ENCODE data around the gene CNIH2.
"Not testable (repeated sequence)": the region's sequence is repeated elsewhere in the genome, so short reads cannot be mapped to it uniquely, and the experiment has no call there.

Gene CNIH2

GRCh38 chr11:66314561-66315497 is 36.9 kb downstream of the CNIH2 start:
- no peak for DNase-seq (ENCODE audit: low read depth in 2 of 2)

- no peak for DNase-seq (ENCODE audit: low read depth in 2 of 2)
Measured at GRCh38 chr11:66315498-66315885, 37.5 kb downstream of the CNIH2 start.

DNA sequence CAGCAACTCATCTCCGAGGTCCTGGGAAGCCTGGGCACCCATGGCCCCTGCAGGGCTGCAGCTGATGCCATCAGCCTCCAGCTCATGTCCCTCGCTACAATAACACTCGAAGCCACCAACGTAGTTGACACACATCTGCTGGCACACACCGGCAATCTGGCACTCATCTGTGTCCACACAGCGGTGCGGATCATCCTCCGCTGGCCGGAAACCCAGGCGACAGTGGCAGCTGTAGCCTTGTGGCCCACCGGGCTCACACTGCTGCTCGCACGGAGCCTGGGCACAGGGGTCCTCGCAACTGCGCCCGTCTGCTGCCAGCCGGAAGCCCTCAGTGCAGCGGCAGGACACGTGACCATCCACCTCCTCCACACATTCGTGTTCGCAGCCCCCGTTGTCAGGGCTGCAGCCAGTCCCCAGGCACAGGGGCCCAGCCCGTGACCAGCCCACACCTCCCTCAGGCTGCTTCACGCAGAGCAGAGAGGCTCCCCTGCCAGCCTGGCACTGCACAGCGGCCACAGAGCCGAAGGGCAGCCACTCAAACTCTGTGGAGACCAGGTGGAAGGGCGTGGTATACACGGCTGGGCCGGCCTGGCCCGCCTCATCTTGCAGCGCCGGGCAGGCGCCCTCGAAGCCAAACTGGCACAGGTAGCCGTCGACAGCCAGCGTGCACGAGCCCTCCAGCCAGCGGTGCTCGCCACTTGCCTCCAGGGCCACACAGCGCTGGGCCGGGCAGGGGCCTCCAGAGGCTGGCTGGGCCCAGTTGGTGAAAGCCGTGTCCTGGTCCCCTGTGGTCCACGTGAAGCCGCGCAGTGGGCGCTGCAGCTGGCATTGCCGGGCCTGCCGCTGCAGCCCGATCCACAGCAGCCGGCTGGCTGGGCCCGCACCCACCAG is 38.2 kb downstream of the CNIH2 start:
- no peak for DNase-seq (ENCODE audit: low read depth in 2 of 2)

DNA sequence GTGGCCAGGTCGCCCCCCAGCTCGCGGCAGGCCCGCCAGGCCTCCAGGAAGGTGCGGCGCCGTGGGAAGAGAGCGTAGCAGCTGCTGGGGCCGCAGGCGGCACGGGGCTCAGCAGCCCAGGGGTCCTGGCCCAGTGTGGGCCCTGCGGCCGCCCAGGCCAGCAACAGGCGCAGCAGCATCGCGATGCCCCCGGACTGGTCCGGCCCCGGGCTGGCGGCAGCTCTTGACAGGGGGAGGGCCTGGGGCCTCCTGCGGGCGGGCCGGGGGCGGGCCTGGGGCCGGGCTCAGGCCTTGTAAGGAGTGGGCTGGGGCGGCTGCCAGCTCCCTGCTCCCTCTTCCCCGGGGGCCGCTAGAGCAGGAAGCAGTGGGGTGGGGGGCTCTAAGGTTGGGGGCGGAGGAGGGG is 38.9 kb downstream of the CNIH2 start, which contains the start of gene CD248:
Gene CD248, minus strand, starts transcription at position 196 of the 403 bp plus-strand sequence. Its CDS starts 17 bp downstream, at position 179.
- no peak for DNase-seq (ENCODE audit: low read depth in 2 of 2)

- no peak for DNase-seq (ENCODE audit: low read depth in 2 of 2)
Measured at GRCh38 chr11:66317322-66317722, 39.3 kb downstream of the CNIH2 start.

DNA sequence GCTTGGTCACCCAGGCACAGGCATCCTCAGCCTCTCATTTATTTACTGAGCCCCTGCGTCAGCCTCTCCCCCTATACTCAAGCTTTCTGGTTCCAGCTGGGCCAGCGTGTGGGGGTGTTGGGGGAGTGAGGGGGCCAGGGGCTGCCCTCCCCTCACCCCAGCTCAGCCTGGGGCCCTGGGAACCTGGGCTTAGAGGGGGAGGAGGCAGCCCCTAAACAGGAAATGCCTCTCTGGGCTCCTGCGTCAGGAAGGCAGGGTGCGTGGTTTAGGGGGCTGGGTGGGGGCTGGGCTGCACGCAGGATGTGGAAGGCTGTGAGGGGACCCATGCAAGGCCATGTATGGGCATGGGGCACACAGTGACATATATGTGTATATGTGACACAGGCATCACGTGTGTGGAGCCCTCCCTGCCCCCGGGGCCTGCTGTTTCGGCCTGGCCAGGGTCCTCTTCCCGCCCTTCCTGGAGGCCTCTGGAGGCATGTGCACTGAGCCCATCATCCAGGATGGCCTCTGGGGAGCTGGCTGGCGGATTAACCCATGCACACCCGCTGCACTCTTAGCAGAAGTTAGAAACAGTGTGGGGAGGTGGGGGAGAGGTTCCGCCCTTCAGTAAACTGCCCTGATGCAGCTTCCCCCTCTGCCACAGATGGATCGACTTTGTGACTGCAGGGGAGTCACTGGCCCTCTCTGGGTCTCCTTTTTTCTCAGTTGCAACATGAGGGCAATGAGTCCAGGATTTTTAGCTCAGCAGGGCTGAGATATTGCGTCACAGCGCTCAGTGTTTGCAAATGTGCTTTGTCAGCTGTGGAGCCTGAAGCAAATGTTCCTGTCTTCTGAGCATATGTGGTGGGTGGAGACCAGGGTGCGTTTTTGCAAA is 40.0 kb downstream of the CNIH2 start:
- peak in 1 of 2 donors; percentile 34 for DNase-seq (ENCODE audit: low read depth in 2 of 2)

DNA sequence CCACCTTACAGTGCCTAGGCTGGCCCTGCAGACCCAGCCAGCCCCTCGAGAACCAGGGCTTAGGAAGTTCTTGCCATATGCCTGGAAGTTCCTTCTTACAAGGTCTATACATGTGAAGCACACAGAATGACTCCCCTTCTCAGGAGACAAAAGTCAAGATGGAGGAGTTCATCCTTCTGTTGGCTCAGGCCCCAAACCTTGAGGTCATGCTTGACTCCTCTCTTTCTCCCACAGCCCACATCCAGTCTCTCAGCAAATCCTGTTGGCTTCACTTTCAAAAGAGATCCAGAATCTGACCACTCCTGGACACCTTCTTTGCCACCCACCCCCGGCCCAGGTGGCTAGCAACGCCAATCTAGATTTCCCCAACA is 40.6 kb downstream of the CNIH2 start:
- DNase-seq (ENCODE audit: low read depth in 2 of 2) = no peak

DNA sequence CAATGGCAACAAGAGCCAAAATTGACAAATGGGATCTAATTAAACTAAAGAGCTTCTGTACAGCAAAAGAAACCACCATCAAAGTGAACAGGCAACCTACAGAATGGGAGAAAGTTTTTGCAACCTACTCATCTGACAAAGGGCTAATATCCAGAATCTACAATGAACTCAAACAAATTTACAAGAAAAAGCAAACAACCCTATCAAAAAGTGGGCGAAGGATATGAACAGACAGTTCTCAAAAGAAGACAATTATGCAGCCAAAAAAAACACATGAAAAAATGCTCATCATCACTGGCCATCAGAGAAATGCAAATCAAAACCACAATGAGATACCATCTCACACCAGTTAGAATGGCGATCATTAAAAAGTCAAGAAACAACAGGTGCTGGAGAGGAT is 42.3 kb downstream of the CNIH2 start:
- DNase-seq (ENCODE audit: low read depth in 2 of 2) = not testable (repeated sequence)

DNA sequence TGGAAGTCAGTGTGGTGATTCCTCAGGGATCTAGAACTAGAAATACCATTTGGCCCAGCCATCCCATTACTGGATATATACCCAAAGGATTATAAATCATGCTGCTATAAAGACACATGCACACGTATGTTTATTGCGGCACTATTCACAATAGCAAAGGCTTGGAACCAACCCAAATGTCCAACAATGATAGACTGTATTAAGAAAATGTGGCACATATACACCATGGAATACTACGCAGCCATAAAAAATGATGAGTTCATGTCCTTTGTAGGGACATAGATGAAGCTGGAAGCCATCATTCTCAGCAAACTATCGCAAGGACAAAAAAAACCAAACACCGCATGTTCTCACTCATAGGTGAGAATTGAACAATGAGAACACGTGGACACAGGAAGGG is 42.8 kb downstream of the CNIH2 start:
- DNase-seq (ENCODE audit: low read depth in 2 of 2) = not testable (repeated sequence)

DNA sequence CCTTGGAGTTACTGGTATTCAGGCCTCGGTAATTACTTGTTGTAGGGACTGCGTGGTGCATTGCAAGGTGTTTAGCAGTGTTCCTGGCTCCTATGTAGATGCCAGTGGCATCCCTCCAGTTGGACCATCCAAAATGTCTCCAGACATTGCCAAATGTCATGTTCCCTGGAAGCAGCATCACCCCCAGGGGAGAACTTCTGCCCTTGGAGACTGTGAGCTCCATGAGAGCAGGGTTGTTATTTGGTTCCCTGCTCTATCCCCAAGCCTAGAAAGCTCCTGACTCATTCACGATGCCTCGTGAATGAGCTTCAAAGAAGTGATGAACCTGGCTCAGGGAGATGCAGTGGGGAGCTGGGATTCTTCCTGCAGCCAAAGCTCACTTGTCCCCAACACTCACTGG is 43.6 kb downstream of the CNIH2 start:
- DNase-seq (ENCODE audit: low read depth in 2 of 2) = no peak

GRCh38 chr11:66322732-66323427 is 44.9 kb downstream of the CNIH2 start:
- DNase-seq (ENCODE audit: low read depth in 2 of 2) = no peak

DNA sequence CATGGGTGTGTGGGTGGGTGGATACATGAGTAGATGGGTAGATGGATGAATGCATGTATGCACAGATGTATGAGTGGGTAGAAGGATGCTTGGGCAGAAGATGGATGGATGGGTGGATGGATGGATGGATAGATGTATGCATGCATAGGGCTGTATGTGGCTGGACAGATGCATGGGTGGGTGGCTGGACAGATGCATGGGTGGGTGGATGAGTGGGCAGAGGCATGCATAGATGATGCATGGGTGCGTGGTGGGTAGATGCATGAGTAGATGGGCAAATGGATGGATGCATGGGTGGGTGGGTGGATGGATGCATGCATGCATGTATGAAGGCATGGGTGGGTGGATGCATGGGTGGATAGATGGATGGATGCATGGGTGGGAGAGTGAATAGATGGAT is 45.7 kb downstream of the CNIH2 start:
- no peak for DNase-seq (ENCODE audit: low read depth in 2 of 2)

DNA sequence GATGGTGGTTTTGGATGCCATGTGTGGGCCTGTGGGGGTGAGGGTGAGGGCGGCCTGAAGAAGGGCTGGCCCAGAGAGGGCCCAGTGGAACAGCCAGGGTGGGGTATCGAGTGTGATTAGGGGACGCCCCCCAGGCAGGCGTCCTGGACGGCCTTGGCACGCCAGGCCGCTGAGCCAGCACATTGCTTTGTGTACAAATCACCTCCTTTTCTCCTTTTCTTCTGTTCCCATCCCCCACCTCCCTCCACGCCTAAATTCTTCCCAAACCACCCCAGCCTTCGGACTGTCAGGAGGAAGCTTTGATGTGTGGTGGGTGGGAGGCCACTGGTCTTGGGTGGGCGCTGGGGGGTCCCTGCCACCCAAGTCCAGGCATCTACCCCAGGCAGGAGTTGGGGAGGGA is 46.7 kb downstream of the CNIH2 start:
- DNase-seq (ENCODE audit: low read depth in 2 of 2) = no peak

DNA sequence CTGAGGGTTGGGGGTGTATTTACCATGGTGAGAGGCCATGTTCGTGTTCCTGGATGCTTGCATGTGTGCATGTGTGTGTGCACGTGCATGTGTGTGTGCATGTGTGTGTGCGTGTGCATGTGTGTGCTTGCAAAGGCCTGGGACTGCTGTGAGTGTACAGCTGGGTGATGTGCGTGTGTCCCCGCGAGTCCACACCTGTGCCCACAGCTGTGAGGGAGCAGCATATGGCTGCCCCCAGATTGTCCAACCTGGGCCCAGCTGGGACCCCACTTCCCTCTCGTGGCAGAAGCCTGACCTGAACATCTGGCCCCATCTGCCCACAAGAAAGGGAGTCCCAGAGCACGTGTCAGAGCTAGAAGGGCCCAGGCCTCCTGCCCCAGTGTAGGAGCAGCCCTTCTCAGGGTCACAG is 47.3 kb downstream of the CNIH2 start:
- DNase-seq (ENCODE audit: low read depth in 2 of 2) = no peak

GRCh38 chr11:66326261-66327111 is 48.5 kb downstream of the CNIH2 start:
- no peak for DNase-seq (ENCODE audit: low read depth in 2 of 2)

GRCh38 chr11:66327171-66328030 is 49.4 kb downstream of the CNIH2 start:
- DNase-seq (ENCODE audit: low read depth in 2 of 2) = no peak

DNA sequence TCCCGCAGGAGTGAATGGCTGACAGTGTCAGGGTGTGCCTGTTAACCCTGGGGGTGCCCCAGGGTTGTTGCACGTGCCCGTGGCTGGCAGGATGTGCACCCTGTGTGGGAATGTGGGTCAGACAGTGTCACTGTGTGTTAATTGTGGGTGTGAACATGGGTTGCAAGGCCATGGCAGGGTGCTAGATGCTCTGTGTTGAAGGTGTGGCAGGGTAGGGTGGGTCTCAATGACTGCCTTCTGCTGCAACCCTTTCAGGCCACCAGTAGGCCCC is 50.0 kb downstream of the CNIH2 start:
- DNase-seq (ENCODE audit: low read depth in 2 of 2) = no peak

GRCh38 chr11:66328302-66329144 is 50.5 kb downstream of the CNIH2 start:
- DNase-seq (ENCODE audit: low read depth in 2 of 2) = peak; percentile 60 to 61
